ENCODE measurements around the gene TMEM217. TPM values are rescaled to one million over a fixed set of nuclear protein-coding genes. Genes with fewer than 3 reads are reported as not detected.
A peak's percentile ranks its signal among the peaks of the same experiment; 100 is the strongest.

Gene TMEM217
- polyA plus RNA-seq, 1 donor = 1.5 TPM

GRCh38 chr6:37218061-37218460, 39.9 kb downstream of the TMEM217 start:
- Histone ChIP-seq H3K4me1 (ENCODE audit: control insufficient read depth, insufficient read depth, low read length) (no peaks in the 10 kb centered on the region), H3K27ac (ENCODE audit: low read length) (no peak overlapping the region), H3K36me3 (ENCODE audit: control insufficient read depth, insufficient read depth, low read length) (no peaks in the 10 kb centered on the region), H3K4me3 (ENCODE audit: low read length) (no peak overlapping the region), H3K9me3 (ENCODE audit: control insufficient read depth, low read depth, low read length) (no peaks in the 10 kb centered on the region), H3K27me3 (ENCODE audit: control insufficient read depth, insufficient read depth, low read length) (no peaks in the 10 kb centered on the region)
- no peak for DNase-seq
- no CpG with 5 or more reads among the region's 6 CpGs for WGBS (ENCODE audit: insufficient coverage, low lambda C conversion rate)

GRCh38 chr6:37212268-37212667, 45.7 kb downstream of the TMEM217 start:
- Histone ChIP-seq H3K9me3 (ENCODE audit: control insufficient read depth, low read depth, low read length) (no peaks in the 10 kb centered on the region), H3K36me3 (ENCODE audit: control insufficient read depth, insufficient read depth, low read length) (no peaks in the 10 kb centered on the region), H3K27ac (ENCODE audit: low read length) (no peak overlapping the region), H3K4me1 (ENCODE audit: control insufficient read depth, insufficient read depth, low read length) (no peaks in the 10 kb centered on the region), H3K4me3 (ENCODE audit: low read length) (no peak overlapping the region), H3K27me3 (ENCODE audit: control insufficient read depth, insufficient read depth, low read length) (no peaks in the 10 kb centered on the region)
- no peak for DNase-seq
- 90% methylated on average over 2 of the region's 9 CpGs for WGBS (ENCODE audit: insufficient coverage, low lambda C conversion rate)

GRCh38 chr6:37210313-37210968, 47.5 kb downstream of the TMEM217 start:
- peak; percentile 64 to 74 for DNase-seq
- Histone ChIP-seq H3K4me3 (ENCODE audit: low read length) (no peak overlapping the region), H3K27ac (ENCODE audit: low read length) (no peak overlapping the region), H3K27me3 (ENCODE audit: control insufficient read depth, insufficient read depth, low read length) (no peaks in the 10 kb centered on the region), H3K4me1 (ENCODE audit: control insufficient read depth, insufficient read depth, low read length) (peaks cover 2% of the 10 kb centered on the region), H3K9me3 (ENCODE audit: control insufficient read depth, low read depth, low read length) (no peaks in the 10 kb centered on the region), H3K36me3 (ENCODE audit: control insufficient read depth, insufficient read depth, low read length) (no peaks in the 10 kb centered on the region)
- WGBS (ENCODE audit: insufficient coverage, low lambda C conversion rate) = no CpG with 5 or more reads among the region's 7 CpGs

- no peak for DNase-seq
- no CpG with 5 or more reads among the region's 12 CpGs for WGBS (ENCODE audit: insufficient coverage, low lambda C conversion rate)
- Histone ChIP-seq H3K9me3 (ENCODE audit: control insufficient read depth, low read depth, low read length) (no peaks in the 10 kb centered on the region), H3K27me3 (ENCODE audit: control insufficient read depth, insufficient read depth, low read length) (no peaks in the 10 kb centered on the region), H3K36me3 (ENCODE audit: control insufficient read depth, insufficient read depth, low read length) (no peaks in the 10 kb centered on the region), H3K4me3 (ENCODE audit: low read length) (no peak overlapping the region), H3K4me1 (ENCODE audit: control insufficient read depth, insufficient read depth, low read length) (peaks cover 10% of the 10 kb centered on the region), H3K27ac (ENCODE audit: low read length) (no peak overlapping the region)
Observed at GRCh38 chr6:37209461-37210205, 48.3 kb downstream of the TMEM217 start.

- Histone ChIP-seq H3K9me3 (ENCODE audit: control insufficient read depth, low read depth, low read length) (no peaks in the 10 kb centered on the region), H3K36me3 (ENCODE audit: control insufficient read depth, insufficient read depth, low read length) (no peaks in the 10 kb centered on the region), H3K4me1 (ENCODE audit: control insufficient read depth, insufficient read depth, low read length) (peaks cover 13% of the 10 kb centered on the region), H3K4me3 (ENCODE audit: low read length) (no peak overlapping the region), H3K27me3 (ENCODE audit: control insufficient read depth, insufficient read depth, low read length) (no peaks in the 10 kb centered on the region), H3K27ac (ENCODE audit: low read length) (no peak overlapping the region)
- no peak for DNase-seq
- 100% methylated on average over 1 of the region's 7 CpGs for WGBS (ENCODE audit: insufficient coverage, low lambda C conversion rate)
Observed at GRCh38 chr6:37208793-37209192, 49.2 kb downstream of the TMEM217 start.

GRCh38 chr6:37207903-37208456, 50.0 kb downstream of the TMEM217 start:
- Histone ChIP-seq H3K27ac (ENCODE audit: low read length) (no peak overlapping the region), H3K36me3 (ENCODE audit: control insufficient read depth, insufficient read depth, low read length) (no peaks in the 10 kb centered on the region), H3K4me1 (ENCODE audit: control insufficient read depth, insufficient read depth, low read length) (peaks cover 20% of the 10 kb centered on the region), H3K9me3 (ENCODE audit: control insufficient read depth, low read depth, low read length) (no peaks in the 10 kb centered on the region), H3K4me3 (ENCODE audit: low read length) (no peak overlapping the region), H3K27me3 (ENCODE audit: control insufficient read depth, insufficient read depth, low read length) (no peaks in the 10 kb centered on the region)
- DNase-seq = peak; percentile 73 to 75
- 100% methylated on average over 2 of the region's 7 CpGs for WGBS (ENCODE audit: insufficient coverage, low lambda C conversion rate)

- Histone ChIP-seq H3K27me3 (ENCODE audit: control insufficient read depth, insufficient read depth, low read length) (no peaks in the 10 kb centered on the region), H3K36me3 (ENCODE audit: control insufficient read depth, insufficient read depth, low read length) (no peaks in the 10 kb centered on the region), H3K27ac (ENCODE audit: low read length) (no peak overlapping the region), H3K4me3 (ENCODE audit: low read length) (no peak overlapping the region), H3K9me3 (ENCODE audit: control insufficient read depth, low read depth, low read length) (no peaks in the 10 kb centered on the region), H3K4me1 (ENCODE audit: control insufficient read depth, insufficient read depth, low read length) (peaks cover 28% of the 10 kb centered on the region)
- no CpG with 5 or more reads among the region's 9 CpGs for WGBS (ENCODE audit: insufficient coverage, low lambda C conversion rate)
- no peak for DNase-seq
Observed at GRCh38 chr6:37206622-37207021, 51.3 kb downstream of the TMEM217 start.

GRCh38 chr6:37205997-37206340, 52.0 kb downstream of the TMEM217 start:
- Histone ChIP-seq H3K27ac (ENCODE audit: low read length) (no peak overlapping the region), H3K4me1 (ENCODE audit: control insufficient read depth, insufficient read depth, low read length) (peaks cover 28% of the 10 kb centered on the region), H3K27me3 (ENCODE audit: control insufficient read depth, insufficient read depth, low read length) (no peaks in the 10 kb centered on the region)

GRCh38 chr6:37205175-37205996, 52.6 kb downstream of the TMEM217 start:
- H3K36me3 ChIP-seq (ENCODE audit: control insufficient read depth, insufficient read depth, low read length) = no peaks in the 10 kb centered on the region
- no peaks in the 10 kb centered on the region for H3K9me3 ChIP-seq (ENCODE audit: control insufficient read depth, low read depth, low read length)
- no peak overlapping the region for H3K4me3 ChIP-seq (ENCODE audit: low read length)
- peak overlapping the region; percentile 27 for H3K27ac ChIP-seq (ENCODE audit: low read length)
- DNase-seq = peak in 1 of 2 donors; percentile 25
- H3K4me1 ChIP-seq (ENCODE audit: control insufficient read depth, insufficient read depth, low read length) = peaks cover 28% of the 10 kb centered on the region
- no peaks in the 10 kb centered on the region for H3K27me3 ChIP-seq (ENCODE audit: control insufficient read depth, insufficient read depth, low read length)
- WGBS (ENCODE audit: insufficient coverage, low lambda C conversion rate) = no CpG with 5 or more reads among the region's 13 CpGs

More at GRCh38 chr6:37205997-37206340, 52.0 kb downstream of the TMEM217 start:
- H3K9me3 ChIP-seq (ENCODE audit: control insufficient read depth, low read depth, low read length) = no peaks in the 10 kb centered on the region
- no peak for DNase-seq
- WGBS (ENCODE audit: insufficient coverage, low lambda C conversion rate) = no CpG with 5 or more reads among the region's 4 CpGs
- no peak overlapping the region for H3K4me3 ChIP-seq (ENCODE audit: low read length)
- H3K36me3 ChIP-seq (ENCODE audit: control insufficient read depth, insufficient read depth, low read length) = no peaks in the 10 kb centered on the region
